Measurements from ENCODE around the gene LGALS3.
A peak's percentile ranks its signal among the peaks of the same experiment; 100 is the strongest.

LGALS3 gene

GRCh38 chr14:55115460-55115859, 13.6 kb upstream of the LGALS3 start:
- DNase-seq, result no peak

DNA sequence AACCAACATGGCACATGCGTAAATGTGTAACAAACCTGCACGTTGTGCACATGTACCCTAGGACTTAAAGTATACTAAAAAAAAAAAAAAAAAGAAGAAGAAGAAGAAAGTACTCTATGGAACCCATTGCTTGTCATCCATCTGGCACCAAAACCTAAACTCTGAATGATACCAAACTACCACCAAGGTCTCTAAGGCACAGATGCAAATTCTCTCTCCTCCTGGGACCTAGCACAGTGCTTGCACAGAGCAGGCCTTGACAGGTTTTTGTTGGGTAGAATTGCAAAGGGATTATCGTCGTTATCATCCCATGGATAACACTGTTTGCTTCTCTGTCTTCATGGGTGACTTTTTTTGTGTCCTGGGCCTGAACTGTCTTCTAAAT, 13.2 kb upstream of the LGALS3 start:
- no peak for DNase-seq

DNA sequence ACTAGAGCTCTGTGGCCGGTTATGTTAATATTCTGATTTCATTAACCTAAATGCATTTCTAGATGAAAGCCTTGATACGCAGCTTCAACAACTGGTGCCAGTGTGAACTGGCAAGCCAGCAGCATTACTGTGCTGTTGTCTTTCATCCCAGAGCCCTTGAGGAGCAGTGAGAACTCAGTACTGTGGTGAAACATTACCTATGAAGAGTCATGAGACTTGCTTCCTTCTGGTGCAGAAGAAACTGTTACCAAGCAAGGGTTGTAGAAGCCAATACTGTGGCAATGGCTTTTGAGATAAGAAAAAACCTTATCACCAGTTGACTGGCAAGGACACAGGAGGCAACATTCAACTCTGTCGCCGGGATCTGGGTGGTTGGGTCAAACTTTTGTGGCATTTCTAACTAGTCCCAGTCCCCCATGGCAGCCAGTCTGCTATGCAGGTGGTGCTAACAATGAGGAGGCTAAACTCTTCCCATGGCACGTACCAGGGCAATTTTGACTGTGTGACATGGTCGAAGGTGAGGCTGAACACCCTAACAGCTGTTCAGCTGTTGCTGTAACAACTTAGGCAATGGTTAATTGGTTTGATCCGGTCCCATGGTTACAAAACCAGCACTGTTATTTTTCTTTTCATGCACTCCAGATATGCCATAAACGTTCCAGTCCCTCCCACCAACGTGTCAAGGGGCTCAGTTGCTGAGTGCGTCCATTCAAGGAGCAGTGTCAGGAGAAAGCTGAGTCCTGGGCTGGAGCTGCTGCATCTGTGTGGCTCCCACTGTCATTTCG, 12.6 kb upstream of the LGALS3 start:
- no peak for DNase-seq

- DNase-seq, result no peak
Observed at GRCh38 chr14:55117803-55118441, 11.1 kb upstream of the LGALS3 start.

- DNase-seq, result no peak
Observed at GRCh38 chr14:55118761-55119160, 10.3 kb upstream of the LGALS3 start.

DNA sequence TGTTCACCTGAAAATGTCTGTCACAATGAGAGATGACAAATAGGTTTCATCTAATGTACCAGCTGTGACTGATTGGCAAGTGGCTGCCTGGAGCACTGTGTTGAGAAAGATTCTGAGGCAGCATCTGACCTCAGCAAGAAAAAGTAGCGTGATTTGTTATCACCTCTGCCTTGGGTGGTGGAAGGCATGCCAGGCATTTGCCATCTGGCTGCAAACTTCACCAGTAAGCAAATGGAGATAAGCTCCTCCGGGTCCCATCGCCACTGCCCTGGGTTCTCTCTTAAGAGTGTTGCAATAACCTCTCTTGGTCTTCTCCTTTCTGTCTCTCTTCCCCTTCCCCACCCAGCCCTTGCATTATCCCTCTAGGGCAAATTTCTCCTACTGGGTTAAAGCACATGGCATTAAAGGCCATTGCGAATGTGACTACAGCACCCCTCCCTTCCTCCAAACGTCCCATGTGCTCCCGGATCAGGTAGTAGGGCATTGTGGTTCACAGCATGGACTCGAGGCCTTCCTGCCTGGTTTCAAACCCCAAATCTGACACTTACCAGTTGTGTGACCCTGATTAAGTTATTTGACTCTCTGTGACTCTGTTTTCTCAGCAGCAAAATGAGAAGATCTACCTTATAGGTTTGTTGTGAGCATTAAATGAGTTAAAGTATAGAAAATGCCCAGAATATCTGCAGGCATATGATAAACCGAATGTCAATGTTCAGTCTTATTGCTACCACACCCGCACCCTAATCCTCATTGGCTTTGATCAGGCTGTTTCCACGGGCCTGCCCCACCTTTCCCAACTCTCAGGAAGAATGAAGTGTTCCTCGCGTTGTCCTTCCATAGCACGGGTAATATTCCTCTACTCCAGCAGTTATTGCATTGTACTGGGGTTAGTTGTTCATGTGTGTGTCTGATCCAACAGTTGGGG, 8.2 kb upstream of the LGALS3 start:
- DNase-seq, result no peak

GRCh38 chr14:55121628-55122439, 7.2 kb upstream of the LGALS3 start:
- no peak for DNase-seq

- no peak for DNase-seq
Observed at GRCh38 chr14:55122440-55122986, 6.5 kb upstream of the LGALS3 start.

DNA sequence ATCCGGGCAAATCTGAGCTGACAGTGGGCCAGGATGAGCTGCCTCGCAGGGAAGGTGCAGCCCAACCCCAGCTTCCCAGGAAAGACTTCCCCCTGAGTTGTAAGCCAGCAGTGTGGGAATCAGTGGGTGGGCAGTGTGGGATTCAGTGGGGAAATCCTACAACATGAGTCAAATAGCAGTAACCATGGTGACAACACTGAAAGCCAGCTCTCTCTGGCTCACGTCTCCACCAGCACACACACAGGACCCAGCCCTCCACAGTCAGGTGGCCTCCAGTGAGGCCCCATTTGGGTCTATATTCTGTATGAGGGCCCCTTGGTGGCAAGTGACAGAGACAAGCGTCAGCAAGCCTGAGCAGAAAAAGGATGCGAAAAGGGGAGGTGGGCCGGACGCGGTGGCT, 6.0 kb upstream of the LGALS3 start:
- DNase-seq, result no peak

GRCh38 chr14:55123852-55124639, 5.0 kb upstream of the LGALS3 start:
- no peak for DNase-seq

DNA sequence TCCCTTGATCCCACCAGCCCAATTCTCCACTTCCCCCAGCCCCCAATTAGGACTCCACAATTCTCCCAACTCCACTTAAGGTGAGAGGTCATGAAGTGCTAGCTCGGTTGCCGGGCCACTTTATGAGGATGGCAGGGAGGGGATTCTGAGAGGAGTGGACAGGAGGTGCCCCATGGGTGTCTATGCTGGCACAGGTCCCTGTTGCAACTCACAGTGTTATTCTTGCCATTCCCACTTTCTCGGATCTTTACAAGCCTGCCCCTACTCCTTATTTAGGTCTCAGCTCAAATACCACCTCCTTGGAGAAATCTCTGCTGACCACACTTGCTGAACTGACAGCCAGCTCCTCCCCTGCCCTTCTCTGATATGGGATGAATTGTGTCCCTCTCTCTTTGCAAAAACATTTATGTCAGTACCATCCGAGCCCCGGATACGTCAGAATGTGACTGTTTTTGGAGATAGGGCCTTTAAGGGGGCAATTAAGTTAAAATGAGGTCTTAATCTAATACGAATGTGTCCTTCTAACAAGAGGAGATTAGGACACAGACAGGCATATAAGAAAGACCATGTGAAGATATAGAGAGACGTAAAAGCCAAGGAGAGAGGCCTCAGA, 4.2 kb upstream of the LGALS3 start:
- no peak for DNase-seq

GRCh38 chr14:55125403-55125802, 3.6 kb upstream of the LGALS3 start:
- DNase-seq, result no peak

GRCh38 chr14:55126034-55126433, 3.0 kb upstream of the LGALS3 start:
- DNase-seq, result peak; percentile 13

- DNase-seq, result no peak
Observed at GRCh38 chr14:55126932-55127459, 2.1 kb upstream of the LGALS3 start.

- DNase-seq, result no peak
Observed at GRCh38 chr14:55127460-55127951, 1.5 kb upstream of the LGALS3 start.

- no peak for DNase-seq
Observed at GRCh38 chr14:55128386-55129085, 516 bp upstream of the LGALS3 start.

DNA sequence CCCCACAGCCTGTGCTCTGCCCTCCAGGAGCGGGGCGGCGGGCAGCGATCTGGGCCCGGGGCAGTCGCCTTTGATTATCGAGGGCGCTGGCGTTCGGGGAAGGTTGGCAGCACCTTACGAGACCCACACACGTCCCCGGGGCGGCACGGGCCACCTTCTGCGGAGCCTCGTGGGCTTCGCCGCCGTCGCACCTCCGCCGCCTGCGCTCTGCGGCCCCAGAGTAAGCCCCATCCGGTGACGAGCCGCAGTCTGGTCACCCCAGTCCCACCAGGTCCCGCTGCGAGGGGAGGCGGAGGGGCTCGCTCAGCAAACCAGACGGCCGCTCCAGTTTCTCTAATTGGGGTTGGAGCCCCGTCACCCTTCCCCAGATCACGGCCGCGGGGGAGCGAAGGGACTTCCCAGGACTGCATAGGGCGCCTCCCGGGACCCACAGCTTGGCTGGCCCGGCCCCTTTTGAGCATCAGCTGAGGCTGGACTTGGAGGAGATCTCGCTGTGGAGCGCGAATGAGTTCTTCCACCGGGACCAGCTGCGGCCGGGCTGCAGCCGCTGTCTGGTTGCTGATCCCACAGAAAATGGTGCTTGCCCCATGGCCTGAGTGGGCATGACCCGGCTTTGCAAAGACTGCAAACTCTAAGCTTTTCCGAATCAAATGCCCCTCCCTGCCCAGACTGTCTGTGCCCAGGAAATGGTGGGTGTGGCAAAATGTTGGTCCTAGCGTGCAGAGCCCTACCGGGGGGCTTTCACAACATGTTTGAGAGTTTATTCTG, 560 bp downstream of the LGALS3 start:
- DNase-seq, result peak; percentile 40

GRCh38 chr14:55130196-55130550, 1.1 kb downstream of the LGALS3 start:
- DNase-seq, result no peak
